Memory B cell (primary cell): Measurements from ENCODE around the gene PCDHAC2.

Experiments
- ATAC-seq: fragments of 150-1000 bp; cut with Tn5 transposase; 2 replicates; pipeline ENCODE4 v1.10.0; 2021; ENCODE audit warnings: low read depth, mild to moderate bottlenecking, moderate library complexity
- DNase-seq, 2 donors: peaks; one replicate each; pipeline ENCODE4 v3.0.0; 2022; ENCODE audit warnings: low spot score in 2 of 2
- H3K27ac Mint-ChIP-seq: one replicate; pipeline ENCODE4 v1.8.0; 2022; ENCODE audit warnings: mild to moderate bottlenecking, moderate library complexity, mixed read lengths
- H3K27me3 Mint-ChIP-seq: one replicate; pipeline ENCODE4 v1.8.0; 2022; ENCODE audit warnings: mixed read lengths
- H3K36me3 Mint-ChIP-seq: one replicate; pipeline ENCODE4 v1.8.0; 2022; ENCODE audit warnings: mild to moderate bottlenecking, mixed read lengths
- H3K4me1 Mint-ChIP-seq: one replicate; pipeline ENCODE4 v1.8.0; 2022; ENCODE audit warnings: mixed read lengths
- H3K4me3 Mint-ChIP-seq: one replicate; pipeline ENCODE4 v1.8.0; 2022; ENCODE audit warnings: mild to moderate bottlenecking, moderate library complexity, mixed read lengths
- H3K9me3 Mint-ChIP-seq: one replicate; pipeline ENCODE4 v1.8.0; 2022; ENCODE audit warnings: mixed read lengths

Gene PCDHAC2

GRCh38 chr5:140966293-140967225 lies at the start of gene PCDHAC2:
Gene PCDHAC2 (plus strand): TSS chr5:140966476. CDS start chr5:140966767, 291 bp downstream.
- no peaks in the 10 kb centered on the region for H3K4me1 Mint-ChIP-seq
- H3K9me3 Mint-ChIP-seq: no peaks in the 10 kb centered on the region
- no peaks in the 10 kb centered on the region for H3K36me3 Mint-ChIP-seq
- DNase-seq (no peak), ATAC-seq (no peak)
- H3K27ac Mint-ChIP-seq: no peak within 1 kb of the TSS
- no peak within 1 kb of the TSS for H3K4me3 Mint-ChIP-seq
- peaks cover 12% of the 10 kb centered on the region for H3K27me3 Mint-ChIP-seq

GRCh38 chr5:140923601-140924000 lies 42.7 kb upstream of the PCDHAC2 start:
- H3K4me3 Mint-ChIP-seq: no peak overlapping the region
- ATAC-seq (no peak), DNase-seq (no peak)
- no peaks in the 10 kb centered on the region for H3K4me1 Mint-ChIP-seq
- H3K27me3 Mint-ChIP-seq: peaks cover 10% of the 10 kb centered on the region
- no peak overlapping the region for H3K27ac Mint-ChIP-seq
- no peaks in the 10 kb centered on the region for H3K36me3 Mint-ChIP-seq
- H3K9me3 Mint-ChIP-seq: no peaks in the 10 kb centered on the region

GRCh38 chr5:140925806-140926442 lies 40.4 kb upstream of the PCDHAC2 start, which contains the start of gene PCDHAC1:
Gene PCDHAC1 (plus strand): TSS chr5:140926299. CDS start chr5:140926893, 594 bp downstream.
- Mint-ChIP-seq H3K4me1 (no peaks in the 10 kb centered on the region), H3K4me3 (peak within 1 kb of the TSS; percentile 17), H3K36me3 (no peaks in the 10 kb centered on the region), H3K27me3 (peaks cover 10% of the 10 kb centered on the region), H3K27ac (no peak within 1 kb of the TSS), H3K9me3 (no peaks in the 10 kb centered on the region)
- no peak for DNase-seq
- ATAC-seq: no peak

GRCh38 chr5:140926443-140927227 lies 39.6 kb upstream of the PCDHAC2 start:
- Mint-ChIP-seq H3K27me3 (peaks cover 10% of the 10 kb centered on the region), H3K36me3 (no peaks in the 10 kb centered on the region), H3K4me1 (no peaks in the 10 kb centered on the region), H3K4me3 (peak overlapping the region; percentile 17), H3K9me3 (no peaks in the 10 kb centered on the region), H3K27ac (no peak overlapping the region)
- no peak for DNase-seq
- ATAC-seq: no peak

- no peak overlapping the region for H3K4me3 Mint-ChIP-seq
- no peaks in the 10 kb centered on the region for H3K36me3 Mint-ChIP-seq
- no peaks in the 10 kb centered on the region for H3K9me3 Mint-ChIP-seq
- DNase-seq (no peak), ATAC-seq (no peak)
- peaks cover 10% of the 10 kb centered on the region for H3K27me3 Mint-ChIP-seq
- H3K4me1 Mint-ChIP-seq: no peaks in the 10 kb centered on the region
- H3K27ac Mint-ChIP-seq: no peak overlapping the region
Observed at GRCh38 chr5:140927228-140927573, 39.1 kb upstream of the PCDHAC2 start.

GRCh38 chr5:140934964-140935606 lies 31.2 kb upstream of the PCDHAC2 start:
- Mint-ChIP-seq H3K9me3 (no peaks in the 10 kb centered on the region), H3K4me1 (no peaks in the 10 kb centered on the region), H3K27me3 (no peaks in the 10 kb centered on the region), H3K27ac (no peak overlapping the region), H3K36me3 (no peaks in the 10 kb centered on the region), H3K4me3 (no peak overlapping the region)
- ATAC-seq (no peak), DNase-seq (no peak)

GRCh38 chr5:140946578-140946977 lies 19.7 kb upstream of the PCDHAC2 start:
- ATAC-seq (no peak), DNase-seq (no peak)
- no peaks in the 10 kb centered on the region for H3K4me1 Mint-ChIP-seq

GRCh38 chr5:140951636-140952035 lies 14.6 kb upstream of the PCDHAC2 start:
- H3K36me3 Mint-ChIP-seq: no peaks in the 10 kb centered on the region
- no peak overlapping the region for H3K27ac Mint-ChIP-seq
- H3K9me3 Mint-ChIP-seq: peaks cover 3% of the 10 kb centered on the region
- no peaks in the 10 kb centered on the region for H3K27me3 Mint-ChIP-seq
- ATAC-seq (no peak), DNase-seq (no peak)
- H3K4me3 Mint-ChIP-seq: no peak overlapping the region
- H3K4me1 Mint-ChIP-seq: no peaks in the 10 kb centered on the region

More at GRCh38 chr5:140946578-140946977, 19.7 kb upstream of the PCDHAC2 start:
- Mint-ChIP-seq H3K4me3 (no peak overlapping the region), H3K27ac (no peak overlapping the region), H3K36me3 (no peaks in the 10 kb centered on the region), H3K27me3 (no peaks in the 10 kb centered on the region), H3K9me3 (peaks cover 15% of the 10 kb centered on the region)

GRCh38 chr5:140953234-140953633 lies 13.0 kb upstream of the PCDHAC2 start:
- no peaks in the 10 kb centered on the region for H3K27me3 Mint-ChIP-seq
- H3K27ac Mint-ChIP-seq: no peak overlapping the region
- H3K9me3 Mint-ChIP-seq: peaks cover 2% of the 10 kb centered on the region
- no peaks in the 10 kb centered on the region for H3K4me1 Mint-ChIP-seq
- no peak overlapping the region for H3K4me3 Mint-ChIP-seq
- DNase-seq (no peak), ATAC-seq (no peak)
- no peaks in the 10 kb centered on the region for H3K36me3 Mint-ChIP-seq

GRCh38 chr5:140962190-140962589 lies 4.1 kb upstream of the PCDHAC2 start:
- Mint-ChIP-seq H3K4me3 (no peak overlapping the region), H3K27ac (no peak overlapping the region), H3K4me1 (no peaks in the 10 kb centered on the region), H3K27me3 (peaks cover 8% of the 10 kb centered on the region), H3K36me3 (no peaks in the 10 kb centered on the region), H3K9me3 (no peaks in the 10 kb centered on the region)
- DNase-seq: no peak
- no peak for ATAC-seq

- DNase-seq (no peak), ATAC-seq (no peak)
- H3K9me3 Mint-ChIP-seq: no peaks in the 10 kb centered on the region
- no peak overlapping the region for H3K27ac Mint-ChIP-seq
- no peaks in the 10 kb centered on the region for H3K4me1 Mint-ChIP-seq
- H3K4me3 Mint-ChIP-seq: no peak overlapping the region
- H3K36me3 Mint-ChIP-seq: no peaks in the 10 kb centered on the region
- H3K27me3 Mint-ChIP-seq: peaks cover 12% of the 10 kb centered on the region
Observed at GRCh38 chr5:140964356-140964755, 1.9 kb upstream of the PCDHAC2 start.

- DNase-seq: no peak
- Mint-ChIP-seq H3K4me3 (no peak overlapping the region), H3K27ac (no peak overlapping the region), H3K9me3 (no peaks in the 10 kb centered on the region), H3K4me1 (no peaks in the 10 kb centered on the region), H3K27me3 (peaks cover 12% of the 10 kb centered on the region), H3K36me3 (no peaks in the 10 kb centered on the region)
- ATAC-seq: no peak
Observed at GRCh38 chr5:140965905-140966292, 377 bp upstream of the PCDHAC2 start.

- no peak overlapping the region for H3K4me3 Mint-ChIP-seq
- DNase-seq (no peak), ATAC-seq (no peak)
- no peaks in the 10 kb centered on the region for H3K9me3 Mint-ChIP-seq
- H3K36me3 Mint-ChIP-seq: no peaks in the 10 kb centered on the region
- H3K27ac Mint-ChIP-seq: no peak overlapping the region
- H3K27me3 Mint-ChIP-seq: peaks cover 10% of the 10 kb centered on the region
- H3K4me1 Mint-ChIP-seq: no peaks in the 10 kb centered on the region
Observed at GRCh38 chr5:140967226-140967893, 1.1 kb downstream of the PCDHAC2 start.
